HEK293T (cell line): ENCODE data around the gene GAS2L2.

ENCODE experiments used
- BHLHE40 ChIP-seq: fragments of 450-650 bp; IDR thresholded peaks from 2 replicates; pipeline ENCODE4 v1.6.1; 2016; ENCODE audit warnings: mild to moderate bottlenecking, moderate library complexity, borderline replicate concordance
- FOXM1 ChIP-seq: fragments of 450-650 bp; IDR thresholded peaks from 2 replicates; pipeline ENCODE4 v1.6.1; 2017; ENCODE audit warnings: mild to moderate bottlenecking, borderline replicate concordance
- SP1 ChIP-seq: fragments of 450-650 bp; IDR thresholded peaks from 2 replicates; pipeline ENCODE4 v1.6.1; 2017
- SUZ12 ChIP-seq: fragments of 450-650 bp; IDR thresholded peaks from 2 replicates; pipeline ENCODE4 v1.6.1; 2016; ENCODE audit warnings: mild to moderate bottlenecking
- ZNF384 ChIP-seq: fragments of 450-650 bp; IDR thresholded peaks from 2 replicates; pipeline ENCODE4 v1.6.1; 2016

DNA sequence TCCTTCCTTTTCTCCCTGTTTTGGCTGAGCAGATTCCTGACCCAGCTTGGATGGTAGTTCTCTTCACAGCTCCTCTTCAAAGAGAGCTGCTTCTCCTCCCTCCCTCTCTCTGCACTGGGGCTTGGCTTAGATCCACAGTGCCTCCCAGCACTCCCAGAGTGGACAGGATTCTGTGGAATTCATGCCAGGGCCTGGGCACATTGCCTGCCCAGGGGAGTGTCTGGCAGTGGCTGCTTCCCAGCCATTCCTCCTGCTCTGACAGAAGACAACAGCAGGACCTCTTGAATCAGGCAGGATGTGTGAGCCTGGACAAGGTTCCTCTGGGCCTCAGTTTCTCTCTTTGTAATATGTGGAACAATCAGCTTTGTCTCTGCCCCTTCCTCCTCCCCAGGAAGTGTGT, 46.9 kb upstream of the GAS2L2 start:
- TF ChIP-seq SP1 = no peak
- TF ChIP-seq FOXM1 = no peak
- no peak for TF ChIP-seq BHLHE40
- no peak for TF ChIP-seq SUZ12
- TF ChIP-seq ZNF384 = no peak
